Limb (tissue), 2 donors: ENCODE measurements around the gene KRTAP5-5.
"Not testable (repeated sequence)": the region's sequence is repeated elsewhere in the genome, so short reads cannot be mapped to it uniquely, and the experiment has no call there.

Experiments
- DNase-seq, 2 donors: peaks; one replicate each; pipeline ENCODE4 v3.0.0-alpha.2; 2016; ENCODE audit errors: extremely low spot score in 2 of 2

Gene KRTAP5-5

GRCh38 chr11:1641096-1641495 is 11.5 kb downstream of the KRTAP5-5 start:
- no peak for DNase-seq

GRCh38 chr11:1642288-1643145 is 12.9 kb downstream of the KRTAP5-5 start:
- DNase-seq = peak in 1 of 2 donors; percentile 28

- no peak for DNase-seq
Measured at GRCh38 chr11:1643146-1643690, 13.6 kb downstream of the KRTAP5-5 start.

- DNase-seq = no peak
Measured at GRCh38 chr11:1644601-1645356, 15.2 kb downstream of the KRTAP5-5 start.

GRCh38 chr11:1645357-1645821 is 15.8 kb downstream of the KRTAP5-5 start:
- DNase-seq = no peak

- DNase-seq = not testable (repeated sequence)
Measured at GRCh38 chr11:1646540-1646939, 17.0 kb downstream of the KRTAP5-5 start.

GRCh38 chr11:1647901-1648652 is 18.5 kb downstream of the KRTAP5-5 start:
- DNase-seq = no peak

- no peak for DNase-seq
Measured at GRCh38 chr11:1648653-1649420, 19.3 kb downstream of the KRTAP5-5 start.

GRCh38 chr11:1650034-1650917 is 20.7 kb downstream of the KRTAP5-5 start:
- DNase-seq = no peak

- DNase-seq = no peak
Measured at GRCh38 chr11:1650918-1651262, 21.3 kb downstream of the KRTAP5-5 start.

- DNase-seq = no peak
Measured at GRCh38 chr11:1651411-1651980, 21.9 kb downstream of the KRTAP5-5 start.

- DNase-seq = no peak
Measured at GRCh38 chr11:1652026-1652425, 22.5 kb downstream of the KRTAP5-5 start.

GRCh38 chr11:1652442-1652770 is 22.8 kb downstream of the KRTAP5-5 start:
- no peak for DNase-seq

GRCh38 chr11:1652771-1653540 is 23.4 kb downstream of the KRTAP5-5 start:
- DNase-seq = peak; percentile 77 to 88

- no peak for DNase-seq
Measured at GRCh38 chr11:1653541-1654387, 24.2 kb downstream of the KRTAP5-5 start.

GRCh38 chr11:1654388-1655167 is 25.0 kb downstream of the KRTAP5-5 start:
- DNase-seq = no peak
